ENCODE results near the gene CHCHD3. TPM values are rescaled to one million over a fixed set of nuclear protein-coding genes. Genes with fewer than 3 reads are reported as not detected.

The CHCHD3 gene
- polyA plus RNA-seq, 3 donors, result 30.5 to 56.7 (median 48.8) TPM

GRCh38 chr7:132942701-132943100 is 139.2 kb downstream of the CHCHD3 start:
- Histone ChIP-seq H3K4me3 (replicated peaks in 1 of 3; ENCODE audit: low read depth in 2 of 3, low read length in 3 of 3) (no peak overlapping the region), H3K36me3 (replicated peaks in 1 of 2; ENCODE audit: control insufficient read depth in 1 of 2, insufficient read depth in 2 of 2, low read length in 2 of 2) (peaks cover 0 to 2% of the 10 kb centered on the region in 2 donors), H3K9ac (ENCODE audit: insufficient read depth, low read length, poor library complexity, severe bottlenecking) (no peak overlapping the region), H4K20me1 (ENCODE audit: insufficient read depth, low read length) (no peaks in the 10 kb centered on the region), H3K4me1 (ENCODE audit: control insufficient read depth in 1 of 2, insufficient read depth in 2 of 2, low read length in 2 of 2) (peaks cover 0 to 7% of the 10 kb centered on the region in 2 donors), H3K9me3 (replicated peaks in 1 of 2; ENCODE audit: control insufficient read depth in 1 of 2, insufficient read depth in 1 of 2, low read length in 2 of 2) (no peaks in the 10 kb centered on the region), H2AFZ (ENCODE audit: insufficient read depth, low read depth, low read length, poor library complexity, severe bottlenecking) (no peak overlapping the region), H3K27ac (ENCODE audit: low read depth in 1 of 2, low read length in 2 of 2) (no peak overlapping the region), H3K4me2 (replicated peaks; ENCODE audit: extremely low read depth, low read length, poor library complexity, severe bottlenecking) (no peak overlapping the region), H3K79me2 (ENCODE audit: insufficient read depth, low read length) (no peaks in the 10 kb centered on the region), H3K27me3 (ENCODE audit: control insufficient read depth in 2 of 2, insufficient read depth in 2 of 2, low read length in 2 of 2) (no peaks in the 10 kb centered on the region)
- no CpG with 5 or more reads among the region's 1 CpG for WGBS (ENCODE audit: insufficient coverage)
- Mint-ChIP-seq H3K9me3 (no peaks in the 10 kb centered on the region), H3K27me3 (ENCODE audit: low read depth in 3 of 3) (no peaks in the 10 kb centered on the region), H3K36me3 (peaks cover 6 to 10% of the 10 kb centered on the region in 2 donors), H3K4me1 (peaks cover 9% of the 10 kb centered on the region), H3K27ac (no peak overlapping the region), H3K4me3 (no peak overlapping the region)
- intact Hi-C loops (cut with micrococcal nuclease), result no loop called here
- TF ChIP-seq CTCF (IDR thresholded peaks at IDR 0.05), result no peak
- DNase-seq, result no peak

DNA sequence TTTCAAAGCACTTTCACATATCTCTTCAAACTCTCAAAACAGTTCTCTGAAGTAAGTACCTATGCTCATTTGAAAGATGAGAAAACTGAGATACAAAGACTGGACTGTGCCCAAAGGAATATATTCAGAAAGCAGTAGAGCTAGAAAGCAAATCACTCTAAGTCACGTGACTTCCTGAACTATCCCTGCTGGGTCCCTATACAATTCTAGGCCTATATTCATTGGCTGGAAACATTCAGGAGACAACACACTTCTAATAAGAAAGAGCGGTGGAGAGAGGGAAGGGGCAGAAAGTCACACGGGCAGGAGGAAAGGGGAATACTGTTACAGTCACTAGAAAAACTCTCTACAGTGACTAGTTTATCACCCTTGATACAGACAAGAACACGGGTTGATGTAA is 140.0 kb downstream of the CHCHD3 start:
- WGBS (ENCODE audit: insufficient coverage), result no CpG with 5 or more reads among the region's 4 CpGs
- Mint-ChIP-seq H3K4me3 (no peak overlapping the region), H3K4me1 (peaks cover 9% of the 10 kb centered on the region), H3K36me3 (peaks cover 6 to 10% of the 10 kb centered on the region in 2 donors), H3K27ac (no peak overlapping the region), H3K27me3 (ENCODE audit: low read depth in 3 of 3) (no peaks in the 10 kb centered on the region), H3K9me3 (no peaks in the 10 kb centered on the region)
- no peaks in the 10 kb centered on the region for H3K27me3 ChIP-seq (ENCODE audit: control insufficient read depth in 2 of 2, insufficient read depth in 2 of 2, low read length in 2 of 2)
- H2AFZ ChIP-seq (ENCODE audit: insufficient read depth, low read depth, low read length, poor library complexity, severe bottlenecking), result no peak overlapping the region
- intact Hi-C loops (cut with micrococcal nuclease), result no loop called here
- no peak overlapping the region for H3K4me2 ChIP-seq (replicated peaks; ENCODE audit: extremely low read depth, low read length, poor library complexity, severe bottlenecking)
- peaks cover 0 to 2% of the 10 kb centered on the region in 2 donors for H3K36me3 ChIP-seq (replicated peaks in 1 of 2; ENCODE audit: control insufficient read depth in 1 of 2, insufficient read depth in 2 of 2, low read length in 2 of 2)
- no peak overlapping the region for H3K9ac ChIP-seq (ENCODE audit: insufficient read depth, low read length, poor library complexity, severe bottlenecking)
- peaks cover 0 to 7% of the 10 kb centered on the region in 2 donors for H3K4me1 ChIP-seq (ENCODE audit: control insufficient read depth in 1 of 2, insufficient read depth in 2 of 2, low read length in 2 of 2)
- DNase-seq, result no peak
- no peak overlapping the region for H3K27ac ChIP-seq (ENCODE audit: low read depth in 1 of 2, low read length in 2 of 2)
- H3K79me2 ChIP-seq (ENCODE audit: insufficient read depth, low read length), result no peaks in the 10 kb centered on the region
- H3K4me3 ChIP-seq (replicated peaks in 1 of 3; ENCODE audit: low read depth in 2 of 3, low read length in 3 of 3), result no peak overlapping the region
- H4K20me1 ChIP-seq (ENCODE audit: insufficient read depth, low read length), result no peaks in the 10 kb centered on the region
- H3K9me3 ChIP-seq (replicated peaks in 1 of 2; ENCODE audit: control insufficient read depth in 1 of 2, insufficient read depth in 1 of 2, low read length in 2 of 2), result no peaks in the 10 kb centered on the region
- no peak for TF ChIP-seq CTCF (IDR thresholded peaks at IDR 0.05)
